Measurements from ENCODE around the gene MICALL2. TPM values are rescaled to one million over a fixed set of nuclear protein-coding genes. Genes with fewer than 3 reads are reported as not detected.

The MICALL2 gene
- total RNA-seq, 4 donors from 2014 or later, result 4.4 to 16.6 (median 9.3) TPM

DNA sequence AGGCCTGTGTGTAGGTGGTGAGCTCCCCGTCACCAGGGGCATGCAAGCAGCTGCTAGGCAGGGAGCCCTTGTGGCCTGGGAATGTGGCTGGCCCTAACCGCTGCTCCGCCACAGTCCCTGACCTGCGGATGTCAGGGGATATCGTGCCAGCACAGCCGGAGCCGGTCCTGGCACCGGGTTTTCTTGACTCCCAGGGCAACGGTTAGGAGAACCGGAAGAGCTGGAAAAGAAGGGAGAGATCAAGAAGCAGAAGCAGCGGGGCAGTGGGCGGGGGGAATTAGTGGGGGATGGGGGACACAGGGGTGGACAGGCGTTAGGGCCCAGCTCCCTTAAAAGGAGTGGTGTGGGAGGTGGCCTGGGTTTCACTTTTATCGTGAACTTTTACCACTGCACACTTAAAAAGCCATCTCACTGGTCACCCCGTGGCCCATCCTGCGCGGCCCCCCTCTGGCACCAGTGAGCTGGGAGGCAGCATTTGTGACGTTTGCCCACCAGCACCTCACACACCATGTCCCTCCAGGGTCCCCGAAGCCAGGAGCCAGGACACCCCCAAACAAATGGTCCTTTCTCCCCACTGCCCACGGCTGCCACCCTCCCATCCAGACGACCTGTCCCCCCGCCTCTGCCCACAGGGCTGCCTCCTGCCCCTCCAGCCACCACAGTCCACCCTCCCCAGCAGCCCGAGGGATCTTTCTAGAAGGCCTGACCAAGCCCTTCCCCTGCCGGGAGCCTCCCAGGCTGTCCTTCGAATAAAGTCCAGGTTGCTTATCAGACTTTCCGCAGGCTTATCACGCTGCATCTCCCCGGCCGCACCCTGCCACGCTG is 1.8 kb upstream of the MICALL2 start:
- TF ChIP-seq, protein P1, sequence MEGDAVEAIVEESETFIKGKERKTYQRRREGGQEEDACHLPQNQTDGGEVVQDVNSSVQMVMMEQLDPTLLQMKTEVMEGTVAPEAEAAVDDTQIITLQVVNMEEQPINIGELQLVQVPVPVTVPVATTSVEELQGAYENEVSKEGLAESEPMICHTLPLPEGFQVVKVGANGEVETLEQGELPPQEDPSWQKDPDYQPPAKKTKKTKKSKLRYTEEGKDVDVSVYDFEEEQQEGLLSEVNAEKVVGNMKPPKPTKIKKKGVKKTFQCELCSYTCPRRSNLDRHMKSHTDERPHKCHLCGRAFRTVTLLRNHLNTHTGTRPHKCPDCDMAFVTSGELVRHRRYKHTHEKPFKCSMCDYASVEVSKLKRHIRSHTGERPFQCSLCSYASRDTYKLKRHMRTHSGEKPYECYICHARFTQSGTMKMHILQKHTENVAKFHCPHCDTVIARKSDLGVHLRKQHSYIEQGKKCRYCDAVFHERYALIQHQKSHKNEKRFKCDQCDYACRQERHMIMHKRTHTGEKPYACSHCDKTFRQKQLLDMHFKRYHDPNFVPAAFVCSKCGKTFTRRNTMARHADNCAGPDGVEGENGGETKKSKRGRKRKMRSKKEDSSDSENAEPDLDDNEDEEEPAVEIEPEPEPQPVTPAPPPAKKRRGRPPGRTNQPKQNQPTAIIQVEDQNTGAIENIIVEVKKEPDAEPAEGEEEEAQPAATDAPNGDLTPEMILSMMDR (IDR thresholded peaks at IDR 0.05), result no peak
- ATAC-seq (ENCODE audit: low FRiP score) (no peak), DNase-seq (ENCODE audit: low spot score) (no peak)

DNA sequence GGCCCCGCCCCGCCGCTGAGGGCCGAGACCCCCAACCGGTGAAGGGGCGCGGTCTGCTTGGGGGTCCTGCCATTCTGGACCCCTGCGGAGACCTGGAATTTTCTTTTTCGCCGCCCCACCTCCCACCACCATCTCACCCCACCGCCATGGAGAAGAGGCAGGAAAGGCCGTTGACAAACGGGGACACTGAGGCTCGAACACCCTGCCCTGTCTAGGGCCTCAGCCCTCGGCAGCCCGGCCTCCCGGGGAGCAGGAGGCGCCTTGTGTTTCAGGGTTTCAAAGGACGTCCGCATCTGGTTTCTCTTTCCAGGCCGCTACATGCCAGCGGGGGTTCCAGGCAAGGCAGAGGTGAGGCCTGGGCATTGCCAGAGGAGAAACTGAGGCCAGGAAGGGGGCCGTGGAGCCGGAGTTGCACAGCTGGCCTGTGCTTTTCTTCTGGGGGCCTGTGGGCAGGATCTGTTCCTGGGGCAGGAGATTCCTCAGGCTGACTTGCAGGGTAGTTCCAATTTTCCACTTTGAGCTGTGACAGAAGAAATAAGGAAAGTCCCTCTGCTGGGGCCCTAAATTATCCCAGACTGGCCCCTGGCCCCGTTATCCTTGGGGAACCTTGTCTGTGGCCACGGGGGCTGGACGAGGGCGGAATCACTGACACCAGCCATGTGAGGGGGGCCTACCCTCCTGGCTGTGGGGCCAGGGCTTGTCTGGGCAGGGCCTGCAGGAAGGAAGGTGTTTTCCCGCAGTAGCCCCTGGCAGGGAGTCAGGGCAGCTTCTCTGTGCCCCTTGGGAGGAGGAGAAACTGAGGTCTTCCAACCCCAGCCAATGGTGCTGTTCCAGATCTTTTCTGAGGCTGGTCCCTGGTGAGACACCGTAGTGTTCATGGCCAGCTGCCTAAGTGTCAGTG is 900 bp upstream of the MICALL2 start:
- no peak for ATAC-seq (ENCODE audit: low FRiP score)
- no peak for DNase-seq (ENCODE audit: low spot score)
- TF ChIP-seq, protein P1 (IDR thresholded peaks at IDR 0.05), result no peak

GRCh38 chr7:1459512-1459892 is 232 bp upstream of the MICALL2 start:
- DNase-seq (ENCODE audit: low spot score) (peak; percentile 96), ATAC-seq (ENCODE audit: low FRiP score) (peak; percentile 97)
- TF ChIP-seq, protein P1 (IDR thresholded peaks at IDR 0.05), result no peak

DNA sequence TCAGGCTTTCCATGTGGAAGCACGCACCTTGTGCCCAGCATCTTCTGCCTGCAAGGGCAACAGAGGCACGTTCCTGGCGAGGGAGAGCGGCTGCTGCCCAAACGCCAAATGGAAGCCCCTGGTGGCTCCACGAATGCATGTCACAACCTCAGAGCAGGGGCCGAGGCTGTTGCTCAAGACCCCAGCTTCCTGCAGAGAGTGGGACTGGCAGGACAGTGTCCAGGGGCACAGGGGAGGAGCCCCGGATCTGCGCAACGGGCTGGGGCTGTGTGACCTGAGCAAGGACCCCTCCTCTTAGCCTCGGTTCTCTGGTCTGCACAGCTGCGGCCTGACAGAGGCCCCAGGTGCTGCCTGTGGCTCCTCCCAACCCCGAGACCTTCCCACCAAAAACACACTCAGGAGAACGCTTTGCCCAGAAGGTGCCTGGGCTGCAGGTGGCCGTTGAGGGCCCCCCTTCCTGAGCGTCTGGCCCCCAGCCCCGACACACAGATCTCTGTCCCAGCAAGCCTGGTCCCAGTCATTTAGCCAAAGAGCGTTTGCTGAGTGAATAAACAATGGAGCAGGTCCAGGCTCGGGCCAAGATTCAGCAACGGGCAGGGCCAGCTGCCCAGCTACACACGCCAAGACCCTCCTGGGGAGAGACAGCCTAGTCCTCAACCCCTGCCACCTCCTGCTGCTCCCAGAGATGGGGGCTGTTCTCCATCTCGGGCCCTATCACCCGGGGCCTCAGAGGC is 1.2 kb downstream of the MICALL2 start:
- TF ChIP-seq, protein P1 (IDR thresholded peaks at IDR 0.05), result no peak
- no peak for ATAC-seq (ENCODE audit: low FRiP score)
- no peak for DNase-seq (ENCODE audit: low spot score)

GRCh38 chr7:1457059-1457948 is 2.0 kb downstream of the MICALL2 start:
- TF ChIP-seq, protein P1 (IDR thresholded peaks at IDR 0.05), result no peak
- ATAC-seq (ENCODE audit: low FRiP score) (no peak), DNase-seq (ENCODE audit: low spot score) (no peak)

DNA sequence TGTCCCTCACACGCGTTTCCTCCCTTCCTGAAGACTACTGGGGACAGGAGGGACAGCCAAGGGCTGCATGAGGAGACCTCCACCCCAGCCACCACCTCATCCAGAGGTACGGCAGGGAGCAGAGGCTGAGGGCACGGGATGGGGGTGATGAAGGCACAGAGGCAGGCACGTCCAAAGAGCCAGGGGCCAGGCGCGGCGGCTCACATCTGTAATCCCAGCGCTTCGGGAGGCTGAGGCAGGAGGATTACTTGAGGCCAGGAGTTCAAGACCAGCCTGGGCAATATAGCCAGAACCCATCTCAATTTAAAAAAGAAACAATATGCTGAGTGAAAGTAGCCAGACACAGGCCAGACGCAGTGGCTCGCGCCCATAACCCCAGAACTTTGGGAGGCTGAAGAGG is 3.3 kb downstream of the MICALL2 start:
- ATAC-seq (ENCODE audit: low FRiP score), result no peak
- DNase-seq (ENCODE audit: low spot score), result no peak
- TF ChIP-seq, protein P1 (IDR thresholded peaks at IDR 0.05), result no peak

All from omental fat pad (tissue), 4 donors.